ENCODE measurements around the gene PSORS1C1. TPM values are rescaled to one million over a fixed set of nuclear protein-coding genes. Genes with fewer than 3 reads are reported as not detected.

Gene PSORS1C1
- polyA plus RNA-seq, 1 of the 3 experiments (the other 2 are of a cell fraction) = 3.1 TPM

GRCh38 chr6:31126396-31127175 is 12.0 kb downstream of the PSORS1C1 start:
- DNase-seq = no peak
- Histone ChIP-seq H4K20me1 (ENCODE audit: insufficient read depth) (0 out of 2 replicates have a peak, but pooled peaks cover 3% of the 10 kb centered on the region), H3K9me2 (no peaks in the 10 kb centered on the region), H3K27me3 (ENCODE audit: insufficient read depth) (no peaks in the 10 kb centered on the region), H3K36me3 (replicated peaks in 1 of 2; ENCODE audit: control insufficient read depth in 1 of 2, insufficient read depth in 2 of 2, low read length in 1 of 2) (no peaks in the 10 kb centered on the region), H3K79me2 (ENCODE audit: insufficient read depth) (no peaks in the 10 kb centered on the region; the same call in 1 of the 2 replicates), H3K9me3 (no peaks in the 10 kb centered on the region), H3K4me3 (ENCODE audit: low read depth in 2 of 2, low read length in 1 of 2) (no peak overlapping the region), H3K9ac (no peak overlapping the region), H2AFZ (ENCODE audit: low read depth) (no peak overlapping the region), H3K4me1 (ENCODE audit: control insufficient read depth in 1 of 2, insufficient read depth in 2 of 2, low read depth in 1 of 2, low read length in 1 of 2) (peaks cover 2 to 8% of the 10 kb centered on the region in 2 experiments; a peak in 2 of 4 replicates), H3F3A (replicated peaks; ENCODE audit: insufficient read depth) (peaks cover 3% of the 10 kb centered on the region), H3K4me2 (no peak overlapping the region), H3K27ac (ENCODE audit: low read depth in 2 of 2, low read length in 1 of 2) (no peak overlapping the region)
- no peak for TF ChIP-seq ZBTB33 (IDR thresholded peaks at IDR 0.05; ENCODE audit: borderline replicate concordance, low read depth)
- no peak for TF ChIP-seq RCOR1 (IDR thresholded peaks at IDR 0.05; ENCODE audit: low read length)
- TF ChIP-seq CHD2 (IDR thresholded peaks at IDR 0.05; ENCODE audit: low read length, partially characterized antibody) = no peak
- no peak for TF ChIP-seq POLR2AphosphoS5 (IDR thresholded peaks at IDR 0.05; ENCODE audit: low read depth, low read length)
- no peak for TF ChIP-seq NRF1 (IDR thresholded peaks at IDR 0.05; ENCODE audit: low read depth, low read length)
- no peak for TF ChIP-seq YY1 (IDR thresholded peaks at IDR 0.05; ENCODE audit: low read depth)
- TF ChIP-seq NFIC (IDR thresholded peaks at IDR 0.05; ENCODE audit: borderline replicate concordance) = no peak
- TF ChIP-seq MXI1 (IDR thresholded peaks at IDR 0.05; ENCODE audit: low read depth, low read length) = no peak
- no peak for TF ChIP-seq GATA2 (CRISPR knock-in tag; IDR thresholded peaks at IDR 0.05)
- no peak for TF ChIP-seq FOXM1 (IDR thresholded peaks at IDR 0.05; ENCODE audit: low read depth)
- TF ChIP-seq FOXJ3 (CRISPR knock-in tag; IDR thresholded peaks at IDR 0.05) = no peak
- no peak for TF ChIP-seq MEF2A (IDR thresholded peaks at IDR 0.05; ENCODE audit: borderline replicate concordance, low read depth)
- TF ChIP-seq REST (IDR thresholded peaks at IDR 0.05; ENCODE audit: low read depth, low read length) = no peak
- TF ChIP-seq USF2 (IDR thresholded peaks at IDR 0.05; ENCODE audit: borderline replicate concordance, low read depth, low read length) = no peak
- ChIA-PET CTCF (interaction anchor here (1.3 to 3.8 kb wide), 8 partner anchors 10 to 298 kb away, joined by 3 to 20 read pairs (median 5); partner anchors contain the start of genes C6orf15 and PSORS1C1), POLR2A (no interaction called here)
- 77% methylated on average over 15 of the region's 16 CpGs for WGBS (ENCODE audit: low lambda C conversion rate)
